VCaP (cell line): Measurements from ENCODE around the gene BTBD1.

ENCODE experiments used
- H3K27ac ChIP-seq: fragments of 450-650 bp; 2 replicates; pipeline ENCODE4 v1.5.1; 2017
- CTCF ChIP-seq: fragments of 450-650 bp; conservative IDR thresholded peaks from 2 replicates; pipeline ENCODE4 v1.5.1; 2017; ENCODE audit warnings: mild to moderate bottlenecking, moderate library complexity

BTBD1 gene

GRCh38 chr15:82999905-83000671 is 67.0 kb downstream of the BTBD1 start:
- H3K27ac ChIP-seq, result peak overlapping the region; percentile 81
- TF ChIP-seq CTCF, result peak; percentile 93

GRCh38 chr15:82999426-82999825 is 67.6 kb downstream of the BTBD1 start:
- TF ChIP-seq CTCF, result no peak
- H3K27ac ChIP-seq, result peak overlapping the region; percentile 81

GRCh38 chr15:82995938-82996337 is 71.1 kb downstream of the BTBD1 start:
- TF ChIP-seq CTCF, result no peak
- H3K27ac ChIP-seq, result no peak overlapping the region

- H3K27ac ChIP-seq, result no peak overlapping the region
- TF ChIP-seq CTCF, result no peak
These were observed 72.0 kb downstream of the BTBD1 start for GRCh38 chr15:82995076-82995475.

- no peak for TF ChIP-seq CTCF
- no peak overlapping the region for H3K27ac ChIP-seq
These were observed 73.9 kb downstream of the BTBD1 start for GRCh38 chr15:82993144-82993543.

GRCh38 chr15:82992436-82992998 is 74.5 kb downstream of the BTBD1 start:
- no peak for TF ChIP-seq CTCF

GRCh38 chr15:82986442-82986780 is 80.6 kb downstream of the BTBD1 start:
- TF ChIP-seq CTCF, result no peak
- H3K27ac ChIP-seq, result peak overlapping the region; percentile 92

More at GRCh38 chr15:82992436-82992998, 74.5 kb downstream of the BTBD1 start:
- no peak overlapping the region for H3K27ac ChIP-seq
